NCI-H187 (cell line): ENCODE data around the gene NTMT1.

ENCODE experiments used
- DNase-seq, 2 experiments: peaks; one replicate each; lab custom pipeline; 2025; lab: John Stamatoyannopoulos, UW

Gene NTMT1

GRCh38 chr9:129637102-129637501 is 11.1 kb downstream of the NTMT1 start:
- DNase-seq: no peak

GRCh38 chr9:129637673-129638439 is 11.9 kb downstream of the NTMT1 start:
- no peak for DNase-seq

- no peak for DNase-seq
These were observed 13.2 kb downstream of the NTMT1 start for GRCh38 chr9:129639034-129639630.

- no peak for DNase-seq
These were observed 13.8 kb downstream of the NTMT1 start for GRCh38 chr9:129639756-129640085.

- DNase-seq: no peak
These were observed 14.3 kb downstream of the NTMT1 start for GRCh38 chr9:129640086-129640870.

GRCh38 chr9:129640871-129641749 is 15.1 kb downstream of the NTMT1 start:
- no peak for DNase-seq

GRCh38 chr9:129641750-129642585 is 16.0 kb downstream of the NTMT1 start, which contains the start of gene ASB6:
ASB6 (minus strand) TSS chr9:129642151; CDS start chr9:129641999, 152 bp downstream.
- peak; percentile 61 to 75 for DNase-seq

GRCh38 chr9:129643706-129644105 is 17.7 kb downstream of the NTMT1 start:
- no peak for DNase-seq

- DNase-seq: no peak
These were observed 18.4 kb downstream of the NTMT1 start for GRCh38 chr9:129644365-129644764.

GRCh38 chr9:129644902-129645301 is 18.9 kb downstream of the NTMT1 start:
- DNase-seq: no peak

- no peak for DNase-seq
These were observed 20.3 kb downstream of the NTMT1 start for GRCh38 chr9:129646252-129646651.

GRCh38 chr9:129646654-129647053 is 20.7 kb downstream of the NTMT1 start:
- DNase-seq: no peak

- no peak for DNase-seq
These were observed 21.7 kb downstream of the NTMT1 start for GRCh38 chr9:129647635-129648034.

- no peak for DNase-seq
These were observed 22.3 kb downstream of the NTMT1 start for GRCh38 chr9:129648092-129648763.

- DNase-seq: no peak
These were observed 22.8 kb downstream of the NTMT1 start for GRCh38 chr9:129648764-129649115.

- no peak for DNase-seq
These were observed 24.0 kb downstream of the NTMT1 start for GRCh38 chr9:129649726-129650679.

- DNase-seq: no peak
These were observed 24.8 kb downstream of the NTMT1 start for GRCh38 chr9:129650680-129651235.

- DNase-seq: no peak
These were observed 28.0 kb downstream of the NTMT1 start for GRCh38 chr9:129653823-129654553.
